Kidney (tissue), 14 donors: ENCODE measurements around the gene TRIM50. TPM values are rescaled to one million over a fixed set of nuclear protein-coding genes. Genes with fewer than 3 reads are reported as not detected.
"Not testable (repeated sequence)": the region's sequence is repeated elsewhere in the genome, so short reads cannot be mapped to it uniquely, and the experiment has no call there.

Source experiments
- DNase-seq, 5 donors: peaks; one replicate each; pipeline ENCODE4 v3.0.0-alpha.2; 2013 to 2020
- FAIRE-seq: peaks from 2 replicates; lab custom pipeline; 2012; peaks lifted over from hg19 to GRCh38; lab: Jason Lieb, UNC
- H3K27ac ChIP-seq, 2 donors: one replicate each; pipeline ENCODE4 v1.7.0; 2013; ENCODE audit warnings: low read depth in 2 of 2, low read length in 2 of 2, inconsistent platforms in 1 of 2
- H3K27me3 ChIP-seq: one replicate; pipeline ENCODE4 v1.7.1; 2013; ENCODE audit warnings: low read length, inconsistent platforms; ENCODE audit not compliant: control insufficient read depth, insufficient read depth
- H3K36me3 ChIP-seq, 3 donors: one replicate each; pipeline versions ENCODE4 v1.7.0 to v1.7.1; 2013; ENCODE audit warnings: low read length in 3 of 3, control low read depth in 1 of 3, inconsistent platforms in 1 of 3; ENCODE audit not compliant: insufficient read depth in 3 of 3, control insufficient read depth in 2 of 3
- H3K4me1 ChIP-seq, 3 donors: one replicate each; pipeline versions ENCODE4 v1.7.0 to v1.7.1; 2013; ENCODE audit warnings: low read length in 3 of 3, inconsistent platforms in 1 of 3, low read depth in 1 of 3; ENCODE audit not compliant: control insufficient read depth in 2 of 3, insufficient read depth in 2 of 3
- H3K4me3 ChIP-seq, 3 donors: one replicate each; pipeline versions ENCODE4 v1.7.0 to v1.8.1; 2013; ENCODE audit warnings: low read length in 3 of 3, control low read depth in 1 of 3, inconsistent platforms in 1 of 3
- H3K9ac ChIP-seq, 3 donors: one replicate each; pipeline versions ENCODE4 v1.7.0 to v1.7.1; 2013; ENCODE audit warnings: low read length in 3 of 3, control low read depth in 1 of 3, inconsistent platforms in 1 of 3
- H3K9me3 ChIP-seq, 3 donors: one replicate each; pipeline versions ENCODE4 v1.7.0 to v1.7.1; 2013; ENCODE audit warnings: low read length in 3 of 3, control low read depth in 1 of 3, inconsistent platforms in 1 of 3; ENCODE audit not compliant: control insufficient read depth in 2 of 3, insufficient read depth in 1 of 3
- CTCF ChIP-seq: IDR thresholded peaks from 3 replicates; pipeline ENCODE4 v1.5.1; 2012; ENCODE audit warnings: mild to moderate bottlenecking, moderate library complexity, borderline replicate concordance; ENCODE audit not compliant: insufficient read depth; ENCODE audit errors: extremely low read depth
- intact Hi-C: fragments of 100-400 bp; cut with DNase I; formaldehyde crosslinking; loops from one replicate; pipeline ENCODE4 v1.11.1; 2022
- polyA plus RNA-seq: library from polyadenylated mRNA; stranded (reverse); fragments of 350-450 nt; fragmentation: Illumina TruSeq; extraction: RNeasy Lipid Tissue Mini Kit (QIAGEN cat#74804); gene quantifications from one replicate; pipeline ENCODE4 v1.2.3, GENCODE V29; 2014; ENCODE audit warnings: low read depth, low replicate concordance; ENCODE audit not compliant: insufficient read depth
- total RNA-seq: library from RNA; stranded (reverse); fragmentation: NEBNext Ultra II Directional; extraction: Animal tissue kit (Norgen Biotek cat#: 25700); gene quantifications from one replicate; pipeline ENCODE4 v1.2.1, GENCODE V29; 2021
- donor health status: control.
- donor health status: control.
- donor health status: control.
- donor health status: control.
- donor health status: control.
- donor health status: DM: yes; HTN: yes; CAD: no.
- donor health status: Normal renal cell carcinoma (clear cell type).

Gene TRIM50
- total and polyA plus RNA-seq, 2 donors from 2014 or later = 0.19 to 14.0 TPM

DNA sequence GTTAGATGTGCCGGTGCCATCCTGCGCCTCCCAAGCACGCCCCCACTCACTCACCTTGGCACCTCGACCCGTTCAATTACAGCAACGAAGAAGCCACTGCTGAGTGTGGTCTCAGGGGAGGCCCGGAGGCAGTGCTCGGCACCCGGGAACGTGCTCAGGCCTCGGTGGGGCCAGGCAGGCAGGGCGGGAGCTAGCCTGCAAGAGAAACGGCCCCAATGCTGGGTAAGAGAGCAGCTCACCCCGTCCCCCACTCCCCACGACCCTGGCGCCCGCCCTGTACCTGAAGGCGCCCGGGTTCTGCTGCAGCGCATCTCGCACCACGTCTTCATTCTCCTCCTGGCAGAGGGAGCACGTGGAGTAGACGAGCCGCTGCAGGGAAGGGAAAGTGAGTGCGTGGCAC lies 24.3 kb downstream of the TRIM50 start:
- H3K9me3 ChIP-seq = no peaks in the 10 kb centered on the region
- no peaks in the 10 kb centered on the region for H3K27me3 ChIP-seq
- intact Hi-C loops = no loop called here
- no peak for TF ChIP-seq CTCF
- no peak overlapping the region for H3K4me3 ChIP-seq
- DNase-seq (peak in 1 of 5 donors; percentile 53), FAIRE-seq (no peak)
- peaks cover 0 to 5% (median 0%) of the 10 kb centered on the region in 3 donors for H3K4me1 ChIP-seq
- H3K27ac ChIP-seq = no peak overlapping the region
- H3K9ac ChIP-seq = no peak overlapping the region
- peaks cover 0 to 2% (median 0%) of the 10 kb centered on the region in 3 donors for H3K36me3 ChIP-seq

GRCh38 chr7:73302846-73303245 lies 25.0 kb downstream of the TRIM50 start:
- H3K9ac ChIP-seq, H3K27ac ChIP-seq, FAIRE-seq, intact Hi-C loops, H3K4me1 ChIP-seq, H3K4me3 ChIP-seq, H3K9me3 ChIP-seq, H3K36me3 ChIP-seq, H3K27me3 ChIP-seq: not testable (repeated sequence)
- peak in 1 of 5 donors; percentile 31 for DNase-seq

- FAIRE-seq, H3K9me3 ChIP-seq, H3K27me3 ChIP-seq, H3K4me1 ChIP-seq, DNase-seq, H3K4me3 ChIP-seq, H3K9ac ChIP-seq, intact Hi-C loops, H3K36me3 ChIP-seq, H3K27ac ChIP-seq: not testable (repeated sequence)
Observed at GRCh38 chr7:73301108-73301507, 26.8 kb downstream of the TRIM50 start.

- intact Hi-C loops, H3K4me3 ChIP-seq, DNase-seq, H3K27me3 ChIP-seq, H3K9ac ChIP-seq, H3K9me3 ChIP-seq, FAIRE-seq, H3K27ac ChIP-seq, H3K36me3 ChIP-seq, H3K4me1 ChIP-seq: not testable (repeated sequence)
Observed at GRCh38 chr7:73299812-73300211, 28.1 kb downstream of the TRIM50 start.

- FAIRE-seq, intact Hi-C loops, DNase-seq: not testable (repeated sequence)
Observed at GRCh38 chr7:73297706-73298105, 30.2 kb downstream of the TRIM50 start.

GRCh38 chr7:73297235-73297634 lies 30.6 kb downstream of the TRIM50 start:
- H3K4me3 ChIP-seq, H3K9me3 ChIP-seq, FAIRE-seq, H3K4me1 ChIP-seq, H3K36me3 ChIP-seq, H3K27ac ChIP-seq, DNase-seq, intact Hi-C loops, H3K9ac ChIP-seq, H3K27me3 ChIP-seq: not testable (repeated sequence)

More at GRCh38 chr7:73297706-73298105, 30.2 kb downstream of the TRIM50 start:
- H3K27ac ChIP-seq, H3K9ac ChIP-seq, H3K4me3 ChIP-seq, H3K9me3 ChIP-seq, H3K27me3 ChIP-seq, H3K36me3 ChIP-seq, H3K4me1 ChIP-seq: not testable (repeated sequence)

DNA sequence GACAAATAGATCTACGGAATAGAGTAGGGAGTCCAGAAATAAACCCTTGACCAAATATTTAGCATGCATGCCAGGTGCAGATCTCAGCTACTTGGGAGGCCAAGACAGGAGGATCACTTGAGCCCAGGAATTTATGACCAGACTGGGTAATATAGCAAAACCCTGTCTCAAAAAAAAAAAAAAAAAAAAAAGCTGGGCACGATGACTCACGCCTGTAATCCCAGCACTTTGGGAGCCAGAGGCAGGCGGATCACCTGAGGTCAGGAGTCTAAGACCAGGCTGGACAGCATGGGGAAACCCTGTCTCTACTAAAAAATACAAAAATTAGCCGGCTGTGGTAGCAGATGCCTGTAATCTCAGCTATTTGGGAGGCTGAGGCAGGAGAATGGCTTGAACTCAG lies 50.7 kb downstream of the TRIM50 start:
- H3K4me1 ChIP-seq, FAIRE-seq, H3K36me3 ChIP-seq, intact Hi-C loops, H3K4me3 ChIP-seq, DNase-seq, H3K27ac ChIP-seq, H3K9me3 ChIP-seq, H3K9ac ChIP-seq, H3K27me3 ChIP-seq: not testable (repeated sequence)

- H3K27ac ChIP-seq, FAIRE-seq, H3K27me3 ChIP-seq, DNase-seq, H3K4me3 ChIP-seq, H3K9ac ChIP-seq, H3K9me3 ChIP-seq, intact Hi-C loops, H3K36me3 ChIP-seq, H3K4me1 ChIP-seq: not testable (repeated sequence)
Observed at GRCh38 chr7:73267813-73268212, 60.1 kb downstream of the TRIM50 start.
